Measurements from ENCODE around the gene GCNT1.

The GCNT1 gene

DNA sequence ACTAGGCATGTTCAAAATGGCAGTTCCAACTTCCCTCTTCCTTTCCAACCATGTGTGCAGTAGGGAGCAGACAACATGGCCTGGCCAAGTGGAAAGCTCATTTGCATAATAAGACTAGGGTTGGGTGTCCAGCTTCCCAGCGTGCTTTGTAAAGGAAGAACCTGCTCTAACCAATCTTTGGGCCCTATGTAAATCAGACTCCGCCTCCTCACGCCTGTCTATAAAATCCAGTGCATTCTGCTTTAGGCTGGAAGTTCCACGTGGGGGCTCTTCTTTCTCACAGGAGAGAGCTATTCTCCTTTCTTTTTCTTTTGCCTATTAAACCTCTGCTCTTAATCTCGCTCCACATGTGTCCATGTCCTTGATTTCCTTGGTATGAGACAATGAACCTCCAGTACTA is 83.4 kb downstream of the GCNT1 start:
- DNase-seq: no peak

DNA sequence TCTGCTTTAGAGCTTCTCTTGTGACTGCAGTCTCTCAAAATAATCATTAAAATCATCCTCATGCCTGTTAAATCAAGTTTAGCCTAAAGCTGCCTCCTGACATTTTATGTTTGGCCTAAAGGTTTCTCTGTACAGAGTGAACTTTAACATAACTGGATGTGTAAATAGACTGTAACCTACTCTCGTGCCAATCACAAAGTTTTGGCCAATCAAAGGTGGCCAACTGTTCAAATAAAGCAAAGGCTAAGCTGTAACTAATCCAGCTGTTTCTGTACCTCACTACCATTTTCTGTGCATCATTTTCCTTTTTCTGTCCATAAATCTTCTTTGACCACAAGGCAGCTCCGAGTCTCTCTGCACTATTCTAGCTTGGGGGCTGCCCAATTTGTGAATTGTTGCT is 86.2 kb downstream of the GCNT1 start:
- no peak for DNase-seq

DNA sequence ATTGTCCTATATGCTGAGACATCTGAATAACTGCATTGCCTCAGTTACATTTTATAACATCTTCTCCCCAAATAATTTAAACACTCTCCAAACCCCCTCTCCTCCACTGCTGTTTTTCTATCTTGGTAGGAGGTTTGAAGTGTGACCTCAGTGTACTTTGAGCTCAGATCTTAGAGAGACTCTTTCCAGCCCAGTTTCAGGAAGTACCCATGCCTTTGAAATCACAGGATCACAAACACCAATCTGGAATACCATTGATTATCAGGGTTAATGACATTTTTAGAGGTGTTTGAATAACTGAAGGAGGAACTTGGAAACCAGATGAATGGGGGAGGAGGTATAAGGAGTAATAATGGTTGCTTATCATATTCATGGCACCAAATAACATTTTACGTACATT is 93.2 kb downstream of the GCNT1 start:
- DNase-seq: no peak

DNA sequence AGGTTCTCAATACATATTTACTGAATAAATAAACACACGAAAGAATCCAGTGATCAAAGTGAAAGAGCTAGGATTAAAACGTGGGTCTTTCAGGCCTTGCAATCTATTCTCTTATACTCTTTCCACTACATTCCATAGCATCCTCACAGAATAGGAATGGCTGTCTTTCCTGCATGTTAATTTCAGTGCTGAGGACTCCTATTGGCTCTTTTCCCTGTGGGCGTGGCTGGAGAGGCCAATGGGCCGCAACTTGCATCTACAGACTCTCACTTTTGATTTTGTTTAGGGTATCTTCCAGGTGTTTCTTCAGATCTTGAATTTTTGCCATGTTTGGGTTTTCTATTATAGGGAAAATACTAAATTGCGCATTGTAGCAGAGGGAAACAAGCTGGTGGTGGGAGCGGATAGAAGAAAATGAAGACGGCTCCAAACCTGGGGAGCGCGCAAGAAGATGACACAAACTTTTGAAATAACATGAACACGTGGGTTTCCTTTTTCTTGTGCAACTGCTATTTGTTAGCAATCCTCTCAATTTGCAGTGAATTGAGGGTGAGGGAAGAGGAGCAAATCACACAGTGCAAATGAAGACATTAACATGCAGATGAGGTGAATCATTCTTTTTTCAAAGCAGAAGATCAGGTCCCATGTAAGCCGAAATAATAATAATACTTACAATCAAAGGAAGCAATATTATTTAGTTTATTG is 93.9 kb downstream of the GCNT1 start:
- DNase-seq: no peak

DNA sequence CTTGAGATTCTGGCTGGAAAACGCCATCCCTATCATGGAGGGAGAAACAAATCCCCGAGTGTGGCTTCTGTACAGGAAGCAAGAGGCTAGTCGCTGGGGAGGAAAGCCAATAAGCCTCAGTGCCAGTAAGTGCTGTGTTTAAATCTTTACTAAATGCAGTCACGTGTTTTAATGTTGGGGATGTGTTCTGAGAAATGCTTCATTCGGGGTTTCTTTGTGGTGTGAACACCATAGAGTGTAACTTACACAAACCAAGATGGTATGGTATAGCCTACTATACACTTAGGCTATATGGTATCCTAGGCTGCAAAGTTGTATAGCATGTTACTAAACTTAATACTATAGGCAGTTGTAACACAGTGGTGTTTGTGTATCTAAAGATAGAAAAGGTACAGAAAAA is 94.7 kb downstream of the GCNT1 start:
- DNase-seq: no peak
